IMR-90 (cell line): Measurements from ENCODE around the gene EXOSC3. TPM values are rescaled to one million over a fixed set of nuclear protein-coding genes. Genes with fewer than 3 reads are reported as not detected.

ENCODE experiments used
- ATAC-seq: fragments of 200-7000 bp; cut with Tn5 transposase; 2 replicates; pipeline ENCODE4 v1.9.1; 2020; ENCODE audit warnings: low read depth, mild to moderate bottlenecking, moderate library complexity
- BruUV-seq: library from RNA; stranded (reverse); fragments of 400-500 nt; replicated peaks from 2 replicates; lab custom pipeline; 2021; lab: Mats Ljungman, UMichigan
- CTCF ChIA-PET: fragments of 300-600 bp; formaldehyde crosslinking; extraction: SDS; loops from one replicate; lab custom pipeline; 2021; ENCODE audit warnings: antibody characterized with exemption; lab: Yijun Ruan, JAX
- POLR2A ChIA-PET: fragments of 300-600 bp; sonication (Branson Sonifier 250); formaldehyde crosslinking; loops from one replicate; lab custom pipeline; 2022; ENCODE audit warnings: antibody characterized with exemption; ENCODE audit not compliant: unreplicated experiment; lab: Charles Lee
- DNase-seq: peaks from one replicate; pipeline ENCODE4 v3.0.0; 2013
- H2AFZ ChIP-seq: replicated peaks from 2 replicates; pipeline ENCODE3; 2013; ENCODE audit warnings: low read length, mild to moderate bottlenecking; ENCODE audit not compliant: poor library complexity
- H2AK5ac ChIP-seq: 2 replicates; pipeline ENCODE4 v1.6.1; 2013; ENCODE audit warnings: low read depth, low read length, inconsistent platforms
- H2AK9ac ChIP-seq: replicated peaks from 2 replicates; pipeline ENCODE3; 2013; ENCODE audit warnings: mild to moderate bottlenecking, low read depth, low read length, moderate library complexity; ENCODE audit not compliant: poor library complexity
- H2BK120ac ChIP-seq: 2 replicates; pipeline ENCODE4 v1.6.1; 2013; ENCODE audit warnings: low read depth, low read length, inconsistent platforms
- H2BK15ac ChIP-seq: 3 replicates; pipeline ENCODE4 v1.6.1; 2013; ENCODE audit warnings: low read depth, low read length, inconsistent platforms
- H2BK20ac ChIP-seq: 2 replicates; pipeline ENCODE4 v1.6.1; 2013; ENCODE audit warnings: low read depth, mild to moderate bottlenecking, inconsistent platforms, low read length, moderate library complexity
- H2BK5ac ChIP-seq: 2 replicates; pipeline ENCODE4 v1.6.1; 2013; ENCODE audit warnings: mild to moderate bottlenecking, low read depth, low read length, inconsistent platforms; ENCODE audit not compliant: poor library complexity, severe bottlenecking
- H3K14ac ChIP-seq: replicated peaks from 2 replicates; pipeline ENCODE4 v1.6.1; 2013; ENCODE audit warnings: low read depth, low read length, inconsistent platforms
- H3K18ac ChIP-seq: 2 replicates; pipeline ENCODE4 v1.6.1; 2013; ENCODE audit warnings: low read depth, low read length, control low read depth
- H3K23ac ChIP-seq: 2 replicates; pipeline ENCODE4 v1.6.1; 2013; ENCODE audit warnings: low read depth, low read length, inconsistent platforms
- H3K27ac ChIP-seq: 2 replicates; pipeline ENCODE4 v1.5.1; 2013; ENCODE audit warnings: mild to moderate bottlenecking, control low read depth, low read length; ENCODE audit not compliant: insufficient read depth
- H3K27me3 ChIP-seq: 2 replicates; pipeline ENCODE4 v1.6.1; 2013; ENCODE audit warnings: low read length; ENCODE audit not compliant: control insufficient read depth, insufficient read depth
- H3K36me3 ChIP-seq: 2 replicates; pipeline ENCODE4 v1.6.1; 2013; ENCODE audit warnings: low read length, mixed read lengths; ENCODE audit not compliant: control insufficient read depth, insufficient read depth
- H3K4ac ChIP-seq: 2 replicates; pipeline ENCODE4 v1.6.1; 2013; ENCODE audit warnings: low read depth, low read length, inconsistent platforms
- H3K4me1 ChIP-seq: 2 replicates; pipeline ENCODE4 v1.6.1; 2013; ENCODE audit warnings: low read length, mixed read lengths; ENCODE audit not compliant: control insufficient read depth, insufficient read depth
- H3K4me2 ChIP-seq: 2 replicates; pipeline ENCODE4 v1.6.1; 2013; ENCODE audit warnings: low read depth, mild to moderate bottlenecking, control low read depth, low read length, moderate library complexity
- H3K4me3 ChIP-seq: 2 replicates; pipeline ENCODE4 v1.5.1; 2013; ENCODE audit warnings: low read depth, mild to moderate bottlenecking, control low read depth, low read length, moderate library complexity; ENCODE audit not compliant: insufficient read depth
- H3K56ac ChIP-seq: 2 replicates; pipeline ENCODE4 v1.6.1; 2013; ENCODE audit warnings: low read length, inconsistent platforms; ENCODE audit not compliant: insufficient read depth; ENCODE audit errors: extremely low read depth
- H3K79me1 ChIP-seq, 2 experiments: 2 replicates each; pipeline ENCODE4 v1.6.1; 2013; ENCODE audit warnings: low read length in 2 of 2, inconsistent platforms in 1 of 2, low read depth in 1 of 2
- H3K9ac ChIP-seq: 2 replicates; pipeline ENCODE4 v1.6.1; 2013; ENCODE audit warnings: low read depth, low read length, control low read depth
- H3K9me1 ChIP-seq: 2 replicates; pipeline ENCODE4 v1.6.1; 2013; ENCODE audit warnings: low read length, inconsistent platforms; ENCODE audit not compliant: insufficient read depth
- H3K9me3 ChIP-seq: 2 replicates; pipeline ENCODE4 v1.6.1; 2013; ENCODE audit warnings: low read length; ENCODE audit not compliant: control insufficient read depth, insufficient read depth
- H4K20me1 ChIP-seq: 2 replicates; pipeline ENCODE4 v1.6.1; 2013; ENCODE audit warnings: low read length, inconsistent platforms; ENCODE audit not compliant: insufficient read depth
- H4K5ac ChIP-seq: 2 replicates; pipeline ENCODE4 v1.6.1; 2013; ENCODE audit warnings: mild to moderate bottlenecking, low read depth, low read length, control low read depth
- H4K8ac ChIP-seq, 2 experiments: 2 replicates each; pipeline ENCODE4 v1.6.1; 2013; ENCODE audit warnings: low read depth in 2 of 2, low read length in 2 of 2, control low read depth in 1 of 2, inconsistent platforms in 1 of 2
- H4K91ac ChIP-seq: 2 replicates; pipeline ENCODE4 v1.6.1; 2013; ENCODE audit warnings: low read depth, low read length, inconsistent platforms; ENCODE audit not compliant: insufficient read depth
- POLR2A ChIP-seq: IDR thresholded peaks from 2 replicates; pipeline ENCODE4 v1.6.1; 2012; ENCODE audit warnings: mild to moderate bottlenecking, low read depth, low read length
- WGBS, 2 experiments: methylation state at CpG; one replicate each; pipeline versions ENCODE4 v1.1.5 to v1.1.7; 2013; ENCODE audit warnings: missing lambda C conversion rate in 2 of 2; ENCODE audit not compliant: insufficient read length in 1 of 2; ENCODE audit errors: extremely low coverage in 2 of 2; 5-methylcytosine and 5-hydroxymethylcytosine counted together
- dilution Hi-C: fragments of 300-500 bp; cut with HindIII; formaldehyde crosslinking; loops from one replicate; pipeline ENCODE4 v1.14.3; 2018; ENCODE audit warnings: low sequenced_read_pairs; ENCODE audit not compliant: unreplicated experiment
- in situ Hi-C: fragments of 300-500 bp; cut with MboI; formaldehyde crosslinking; loops from 3 replicates; pipeline ENCODE4 v1.14.3; 2019; ENCODE audit warnings: low sequenced_read_pairs, inconsistent platforms, mixed read lengths
- intact Hi-C: fragments of 100-400 bp; cut with micrococcal nuclease; formaldehyde crosslinking; loops from 2 replicates; pipeline ENCODE4 v1.10.0; 2022
- polyA plus RNA-seq, 3 experiments: library from polyadenylated mRNA; depleted of rRNA; stranded (reverse); fragments of >200 nt; gene quantifications; 2 replicates each; pipeline ENCODE4 v1.2.3, GENCODE V29; 2012; ENCODE audit warnings: low replicate concordance in 1 of 3
- total RNA-seq: library from RNA; depleted of rRNA; stranded (reverse); fragments of >200 nt; gene quantifications from 2 replicates; pipeline ENCODE4 v1.2.3, GENCODE V29; 2012

Gene EXOSC3
- total and polyA plus RNA-seq, 2 of the 4 experiments (the other 2 are of a cell fraction), result 27.1 to 28.9 TPM

- H3K27ac ChIP-seq, result no peak overlapping the region
- no peak overlapping the region for H4K8ac ChIP-seq
- dilution Hi-C loops, result no loop called here
- WGBS, 2 experiments, result 80% methylated on average over 1 of the region's 6 CpGs; no CpG with 5 or more reads in 1 of the 2 experiments
- DNase-seq (no peak), ATAC-seq (no peak)
- no peak overlapping the region for H3K14ac ChIP-seq
- H3K79me1 ChIP-seq, result peaks cover 9 to 23% of the 10 kb centered on the region in 2 experiments; a peak in 3 of 4 replicates
- no peak overlapping the region for H2AK9ac ChIP-seq
- POLR2A ChIA-PET, result no interaction called here
- no peak overlapping the region for H2AK5ac ChIP-seq
- H2BK20ac ChIP-seq, result no peak overlapping the region
- in situ Hi-C loops, result no loop called here
- H3K9ac ChIP-seq, result no peak overlapping the region
- CTCF ChIA-PET, result no interaction called here
- TF ChIP-seq POLR2A, result no peak
- intact Hi-C loops, result no loop called here
- no peak overlapping the region for H3K18ac ChIP-seq
- H3K23ac ChIP-seq, result no peak overlapping the region
- no peak overlapping the region for H3K4me3 ChIP-seq
- no peak overlapping the region for H4K5ac ChIP-seq
- no peaks in the 10 kb centered on the region for H3K9me3 ChIP-seq
- H3K9me1 ChIP-seq, result peaks cover 6% of the 10 kb centered on the region; the same call in 1 of the 2 replicates
- H2BK120ac ChIP-seq, result no peak overlapping the region
- H3K4ac ChIP-seq, result no peak overlapping the region
- H2AFZ ChIP-seq, result no peak overlapping the region
- H3K4me1 ChIP-seq, result peaks cover 3% of the 10 kb centered on the region; the same call in 1 of the 2 replicates
- BruUV-seq, result no TSS peak
- no peaks in the 10 kb centered on the region for H3K27me3 ChIP-seq
- H3K36me3 ChIP-seq, result peaks cover 1% of the 10 kb centered on the region; the same call in 1 of the 2 replicates
- no peak overlapping the region for H4K91ac ChIP-seq
- H2BK5ac ChIP-seq, result no peak overlapping the region
- H2BK15ac ChIP-seq, result no peak overlapping the region
- H4K20me1 ChIP-seq, result peaks cover 6% of the 10 kb centered on the region; the same call in 1 of the 2 replicates
- H3K4me2 ChIP-seq, result no peak overlapping the region
- no peak overlapping the region for H3K56ac ChIP-seq
Measured at GRCh38 chr9:37788332-37788731, 3.5 kb upstream of the EXOSC3 start.
